ENCODE results near the gene TASP1.
"Not testable (repeated sequence)": the region's sequence is repeated elsewhere in the genome, so short reads cannot be mapped to it uniquely, and the experiment has no call there.

GRCh38 chr20:13658060-13658459 is 19.3 kb upstream of the TASP1 start:
- TF ChIP-seq POLR2A (IDR thresholded peaks at IDR 0.05); CTCF (IDR thresholded peaks at IDR 0.05 in 4 of 5, conservative IDR thresholded peaks at IDR 0.05 in 1 of 5): not testable (repeated sequence)

All from gastrocnemius medialis (tissue), 4 donors.